HFF-Myc (cell line): Measurements from ENCODE around the gene EPG5.
A peak's percentile ranks its signal among the peaks of the same experiment; 100 is the strongest.

Experiments
- DNase-seq: peaks from one replicate; pipeline ENCODE4 v3.0.0-alpha.2; 2011; ENCODE audit warnings: low read depth; ENCODE audit errors: extremely low read depth
- H3K4me3 ChIP-seq: replicated peaks from 2 replicates; pipeline ENCODE4 v1.5.1; 2011; ENCODE audit warnings: low read depth, mild to moderate bottlenecking, control low read depth, low read length
- TF ChIP-seq, protein P1 (sequence below): IDR thresholded peaks from 2 replicates; pipeline ENCODE4 v1.5.1; 2012; ENCODE audit warnings: mild to moderate bottlenecking, low read depth, low read length, control low read depth; ENCODE audit errors: missing control alignments

EPG5 gene

GRCh38 chr18:45801416-45802004, 165.6 kb downstream of the EPG5 start:
- no peak overlapping the region for H3K4me3 ChIP-seq
- TF ChIP-seq, protein P1, sequence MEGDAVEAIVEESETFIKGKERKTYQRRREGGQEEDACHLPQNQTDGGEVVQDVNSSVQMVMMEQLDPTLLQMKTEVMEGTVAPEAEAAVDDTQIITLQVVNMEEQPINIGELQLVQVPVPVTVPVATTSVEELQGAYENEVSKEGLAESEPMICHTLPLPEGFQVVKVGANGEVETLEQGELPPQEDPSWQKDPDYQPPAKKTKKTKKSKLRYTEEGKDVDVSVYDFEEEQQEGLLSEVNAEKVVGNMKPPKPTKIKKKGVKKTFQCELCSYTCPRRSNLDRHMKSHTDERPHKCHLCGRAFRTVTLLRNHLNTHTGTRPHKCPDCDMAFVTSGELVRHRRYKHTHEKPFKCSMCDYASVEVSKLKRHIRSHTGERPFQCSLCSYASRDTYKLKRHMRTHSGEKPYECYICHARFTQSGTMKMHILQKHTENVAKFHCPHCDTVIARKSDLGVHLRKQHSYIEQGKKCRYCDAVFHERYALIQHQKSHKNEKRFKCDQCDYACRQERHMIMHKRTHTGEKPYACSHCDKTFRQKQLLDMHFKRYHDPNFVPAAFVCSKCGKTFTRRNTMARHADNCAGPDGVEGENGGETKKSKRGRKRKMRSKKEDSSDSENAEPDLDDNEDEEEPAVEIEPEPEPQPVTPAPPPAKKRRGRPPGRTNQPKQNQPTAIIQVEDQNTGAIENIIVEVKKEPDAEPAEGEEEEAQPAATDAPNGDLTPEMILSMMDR: peak; percentile 17
- DNase-seq: no peak
